Lung (tissue), 12 donors: ENCODE results near the gene AGAP1. TPM values are rescaled to one million over a fixed set of nuclear protein-coding genes. Genes with fewer than 3 reads are reported as not detected.
"Not testable (repeated sequence)": the region's sequence is repeated elsewhere in the genome, so short reads cannot be mapped to it uniquely, and the experiment has no call there.

Experiments used
- ATAC-seq: fragments of 200-7000 bp; cut with Tn5 transposase; one replicate; pipeline ENCODE4 v1.9.1; 2020; ENCODE audit warnings: moderate number of reproducible peaks; ENCODE audit not compliant: insufficient read depth, low FRiP score
- DNase-seq, 3 donors: peaks; one replicate each; pipeline ENCODE4 v3.0.0-alpha.2; 2013 to 2017
- H3K27ac ChIP-seq, 2 donors: one replicate each; pipeline ENCODE4 v1.5.1; 2013; ENCODE audit warnings: mild to moderate bottlenecking in 2 of 2, moderate library complexity in 2 of 2, control low read depth in 1 of 2, inconsistent platforms in 1 of 2, low read depth in 1 of 2, low read length in 1 of 2
- H3K27me3 ChIP-seq, 3 donors: one replicate each; pipeline ENCODE4 v1.5.1; 2013; ENCODE audit warnings: low read length in 2 of 3; ENCODE audit not compliant: control insufficient read depth in 3 of 3, insufficient read depth in 3 of 3
- H3K36me3 ChIP-seq, 4 donors: one replicate each; pipeline ENCODE4 v1.5.1; 2013; ENCODE audit warnings: low read length in 4 of 4, mild to moderate bottlenecking in 1 of 4, moderate library complexity in 1 of 4; ENCODE audit not compliant: control insufficient read depth in 4 of 4, insufficient read depth in 4 of 4
- H3K4me1 ChIP-seq, 5 donors: one replicate each; pipeline ENCODE4 v1.5.1; 2013; ENCODE audit warnings: low read length in 5 of 5, mild to moderate bottlenecking in 2 of 5, moderate library complexity in 1 of 5; ENCODE audit not compliant: control insufficient read depth in 5 of 5, insufficient read depth in 5 of 5
- H3K4me3 ChIP-seq: one replicate; pipeline ENCODE4 v1.5.1; 2013; ENCODE audit warnings: mild to moderate bottlenecking, control low read depth, moderate library complexity
- H3K9ac ChIP-seq, 2 donors: one replicate each; pipeline ENCODE4 v1.5.1; 2013; ENCODE audit warnings: low read length in 2 of 2, control low read depth in 1 of 2; ENCODE audit not compliant: insufficient read depth in 1 of 2
- H3K9me3 ChIP-seq, 4 donors: one replicate each; pipeline ENCODE4 v1.5.1; 2013; ENCODE audit warnings: low read length in 3 of 4, mild to moderate bottlenecking in 1 of 4, moderate library complexity in 1 of 4; ENCODE audit not compliant: control insufficient read depth in 4 of 4, insufficient read depth in 3 of 4
- WGBS, 2 donors: extraction: QIAGEN DNeasy Blood & Tissue Kit; methylation state at CpG; one replicate each; pipeline ENCODE4 v1.1.7; 2013; 5-methylcytosine and 5-hydroxymethylcytosine counted together
- polyA plus RNA-seq, 2 donors: library from polyadenylated mRNA; stranded (reverse); fragments of 200-250 nt; gene quantifications; one replicate each; pipeline ENCODE4 v1.2.1, GENCODE V29; 2013
- total RNA-seq, 2 donors: library from RNA; depleted of rRNA in 1 of 2; stranded (reverse); fragments of >200 nt in 1 of 2; gene quantifications; one replicate each; pipeline ENCODE4 v1.2.1, GENCODE V29; 2014 to 2021
- TF ChIP-seq, protein P1 (sequence below): IDR thresholded peaks from 2 replicates; pipeline ENCODE4 v1.5.1; 2012; ENCODE audit warnings: mild to moderate bottlenecking; ENCODE audit errors: control extremely low read depth, extremely low read depth
- donor health status: control.
- donor health status: control.
- donor health status: Bipolar disorder and iron deficiency.
- donor health status: healthy.
- donor health status: DM: yes; HTN: yes; CAD: no.

Gene AGAP1
- total and polyA plus RNA-seq, 4 donors = 6.6 to 39.4 (median 20.2) TPM

DNA sequence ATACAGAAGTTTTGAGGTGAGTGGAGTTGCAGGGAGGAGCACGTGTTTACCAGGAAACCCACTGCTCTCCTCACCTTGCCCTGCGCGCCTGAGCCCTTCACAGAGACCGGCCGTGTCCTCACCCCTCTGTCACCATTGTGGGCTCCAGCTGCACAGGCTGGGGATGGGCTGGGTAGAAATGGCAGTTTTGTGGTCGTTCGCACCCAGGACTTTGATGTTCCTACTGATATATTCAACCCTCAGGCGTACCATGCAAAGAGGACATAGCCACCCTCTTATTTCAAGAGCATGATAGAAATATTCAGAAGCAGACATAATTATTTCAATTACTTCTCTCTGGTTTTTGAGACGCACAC, 596.2 kb downstream of the AGAP1 start:
- TF ChIP-seq, protein P1, sequence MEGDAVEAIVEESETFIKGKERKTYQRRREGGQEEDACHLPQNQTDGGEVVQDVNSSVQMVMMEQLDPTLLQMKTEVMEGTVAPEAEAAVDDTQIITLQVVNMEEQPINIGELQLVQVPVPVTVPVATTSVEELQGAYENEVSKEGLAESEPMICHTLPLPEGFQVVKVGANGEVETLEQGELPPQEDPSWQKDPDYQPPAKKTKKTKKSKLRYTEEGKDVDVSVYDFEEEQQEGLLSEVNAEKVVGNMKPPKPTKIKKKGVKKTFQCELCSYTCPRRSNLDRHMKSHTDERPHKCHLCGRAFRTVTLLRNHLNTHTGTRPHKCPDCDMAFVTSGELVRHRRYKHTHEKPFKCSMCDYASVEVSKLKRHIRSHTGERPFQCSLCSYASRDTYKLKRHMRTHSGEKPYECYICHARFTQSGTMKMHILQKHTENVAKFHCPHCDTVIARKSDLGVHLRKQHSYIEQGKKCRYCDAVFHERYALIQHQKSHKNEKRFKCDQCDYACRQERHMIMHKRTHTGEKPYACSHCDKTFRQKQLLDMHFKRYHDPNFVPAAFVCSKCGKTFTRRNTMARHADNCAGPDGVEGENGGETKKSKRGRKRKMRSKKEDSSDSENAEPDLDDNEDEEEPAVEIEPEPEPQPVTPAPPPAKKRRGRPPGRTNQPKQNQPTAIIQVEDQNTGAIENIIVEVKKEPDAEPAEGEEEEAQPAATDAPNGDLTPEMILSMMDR = no peak
- ATAC-seq (no peak), DNase-seq (no peak)
- H3K9ac ChIP-seq = no peak overlapping the region
- no peak overlapping the region for H3K27ac ChIP-seq
- H3K9me3 ChIP-seq = no peaks in the 10 kb centered on the region
- H3K4me3 ChIP-seq = no peak overlapping the region
- H3K27me3 ChIP-seq = no peaks in the 10 kb centered on the region
- H3K36me3 ChIP-seq = no peaks in the 10 kb centered on the region
- peaks cover 0 to 18% (median 5%) of the 10 kb centered on the region in 5 donors for H3K4me1 ChIP-seq
- 87 to 89% methylated on average over 9 of the region's 9 CpGs for WGBS, 2 donors

DNA sequence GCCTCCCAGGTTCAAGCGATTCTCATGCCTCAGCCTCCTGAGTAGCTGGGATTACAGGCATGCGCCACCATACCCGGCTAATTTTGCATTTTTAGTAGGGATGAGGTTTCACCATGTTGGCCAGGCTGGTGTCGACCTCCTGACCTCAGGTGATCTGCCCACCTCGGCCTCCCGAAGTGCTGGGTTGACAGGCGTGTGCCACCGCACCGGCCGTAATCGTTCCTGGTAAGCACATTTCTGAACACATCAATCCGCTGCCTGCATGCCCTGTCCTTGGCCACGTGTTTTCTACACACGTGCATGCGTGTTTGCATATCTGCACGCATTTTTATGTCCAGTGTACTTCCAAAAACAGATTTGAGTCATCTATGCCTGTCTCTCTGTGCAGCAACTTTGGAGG, 597.0 kb downstream of the AGAP1 start:
- H3K27me3 ChIP-seq, H3K9me3 ChIP-seq, H3K36me3 ChIP-seq, H3K9ac ChIP-seq, H3K4me3 ChIP-seq, DNase-seq, ATAC-seq, H3K27ac ChIP-seq: not testable (repeated sequence)
- H3K4me1 ChIP-seq = peaks cover 0 to 11% (median 5%) of the 10 kb centered on the region in 5 donors
- whole genome bisulfite sequencing, 2 donors = 91 to 95% methylated on average over 16 of the region's 16 CpGs

- Histone ChIP-seq H3K9me3 (no peaks in the 10 kb centered on the region), H3K36me3 (no peaks in the 10 kb centered on the region), H3K27me3 (no peaks in the 10 kb centered on the region), H3K9ac (no peak overlapping the region), H3K27ac (no peak overlapping the region), H3K4me1 (no peaks in the 10 kb centered on the region), H3K4me3 (no peak overlapping the region)
- ATAC-seq (no peak), DNase-seq (no peak)
- 82 to 85% methylated on average over 4 of the region's 4 CpGs for WGBS, 2 donors
- TF ChIP-seq, protein P1 = no peak
Observed at GRCh38 chr2:236092714-236093113, 598.9 kb downstream of the AGAP1 start.

DNA sequence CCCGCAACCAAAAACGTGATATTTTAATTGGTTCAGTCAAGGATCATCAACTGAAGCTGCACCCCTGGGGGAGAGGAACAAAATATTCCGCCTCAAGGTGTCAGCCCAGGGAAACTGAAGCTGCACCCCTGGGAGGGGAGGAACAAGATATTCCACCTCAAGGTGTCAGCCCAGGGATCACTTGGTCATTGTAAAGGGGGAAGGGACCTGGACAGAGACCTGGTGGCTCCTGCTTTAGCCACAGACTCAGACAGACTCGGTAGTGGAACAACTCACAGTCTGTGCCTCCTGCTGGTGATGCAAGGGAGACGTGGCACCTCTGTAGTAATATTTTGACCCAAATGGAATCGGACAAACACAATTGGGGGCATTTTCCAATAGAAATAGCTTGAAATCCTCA, 599.3 kb downstream of the AGAP1 start:
- Histone ChIP-seq H3K9ac (no peak overlapping the region), H3K27ac (no peak overlapping the region), H3K4me3 (no peak overlapping the region), H3K36me3 (no peaks in the 10 kb centered on the region), H3K9me3 (no peaks in the 10 kb centered on the region), H3K4me1 (no peaks in the 10 kb centered on the region), H3K27me3 (no peaks in the 10 kb centered on the region)
- no peak for ATAC-seq
- no peak for DNase-seq
- WGBS, 2 donors = 77 to 87% methylated on average over 6 of the region's 6 CpGs
- TF ChIP-seq, protein P1 = no peak
